DMS53 (cell line): Measurements from ENCODE around the gene CDYL.

Experiments used
- DNase-seq: peaks from one replicate; lab custom pipeline; 2025; lab: John Stamatoyannopoulos, UW

CDYL gene

DNA sequence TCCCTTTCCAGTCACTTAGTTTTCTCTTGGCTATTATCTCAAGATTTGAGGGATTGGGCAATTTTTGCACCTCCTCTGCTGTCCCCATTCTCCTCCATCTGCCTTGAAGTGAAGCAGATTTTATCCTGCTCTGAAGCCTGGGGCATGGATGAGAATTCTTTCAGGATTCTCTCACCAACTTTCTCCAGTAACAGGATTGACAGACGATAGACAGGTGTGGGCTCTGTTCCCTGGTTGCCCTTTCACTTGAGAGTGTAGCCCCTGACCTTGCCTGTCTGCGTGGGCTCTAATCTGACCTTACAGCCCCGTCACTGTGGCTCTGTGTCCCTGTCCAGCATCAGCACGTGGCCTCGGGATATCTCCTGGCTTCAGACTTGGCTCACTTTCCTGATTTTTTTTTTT lies 27.1 kb downstream of the CDYL start:
- no peak for DNase-seq

DNA sequence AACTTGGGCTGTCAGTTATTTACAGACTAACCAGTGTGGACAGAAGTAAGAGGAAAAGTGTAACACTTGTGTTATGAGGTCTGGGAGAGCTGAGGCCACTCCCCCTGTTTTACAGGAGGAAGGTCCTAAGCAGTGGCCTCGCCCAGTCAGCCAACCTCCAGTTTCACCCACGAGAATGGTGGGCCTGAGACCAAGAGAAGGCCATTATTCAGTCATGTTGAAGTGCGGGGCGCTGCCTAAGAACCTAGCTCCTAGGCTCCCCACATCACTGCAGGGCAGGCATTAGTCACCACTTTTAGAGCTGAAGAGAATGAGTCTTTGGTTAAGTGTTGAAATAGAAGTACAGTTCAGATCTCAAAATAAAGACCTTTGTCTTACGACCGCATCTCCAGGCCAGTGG lies 27.9 kb downstream of the CDYL start:
- DNase-seq: no peak

DNA sequence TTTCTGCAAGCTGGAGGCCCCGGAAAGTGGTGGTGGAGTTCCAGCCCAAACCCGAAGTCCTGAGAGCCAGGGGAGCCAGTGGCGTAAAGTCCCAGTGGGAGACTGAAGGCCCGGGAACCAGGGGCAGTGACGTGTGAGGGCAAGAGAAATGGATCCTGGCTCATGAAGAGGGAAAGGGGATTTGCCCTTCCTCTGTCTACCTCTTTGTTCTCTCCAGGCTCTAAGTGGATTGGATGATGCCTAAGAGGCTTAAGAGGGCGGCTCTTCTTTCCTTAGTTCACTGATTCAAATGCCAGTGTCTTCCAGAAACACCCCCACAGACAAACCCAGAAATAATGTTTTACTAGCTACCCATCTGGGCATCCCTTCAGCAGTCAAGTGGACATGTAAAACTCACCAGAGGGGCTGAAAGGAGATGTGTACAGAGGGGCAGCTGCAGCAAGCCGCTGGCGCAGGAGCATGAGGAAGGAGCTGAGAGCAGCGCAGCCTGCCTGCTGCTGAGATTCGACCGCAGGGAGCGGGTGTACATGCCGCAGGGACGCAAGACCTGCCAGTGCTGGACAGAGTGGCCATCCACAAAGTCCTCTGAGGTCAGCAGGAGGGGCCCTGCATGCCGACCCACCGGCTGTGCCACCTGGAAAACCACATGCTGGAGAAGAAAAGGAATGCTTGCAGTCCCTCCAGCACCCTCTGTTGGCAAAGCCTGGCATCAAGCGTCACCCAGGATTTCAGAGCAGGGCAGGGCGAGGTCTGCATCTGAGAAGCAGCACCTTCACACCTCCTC lies 29.5 kb downstream of the CDYL start:
- DNase-seq: peak; percentile 85

DNA sequence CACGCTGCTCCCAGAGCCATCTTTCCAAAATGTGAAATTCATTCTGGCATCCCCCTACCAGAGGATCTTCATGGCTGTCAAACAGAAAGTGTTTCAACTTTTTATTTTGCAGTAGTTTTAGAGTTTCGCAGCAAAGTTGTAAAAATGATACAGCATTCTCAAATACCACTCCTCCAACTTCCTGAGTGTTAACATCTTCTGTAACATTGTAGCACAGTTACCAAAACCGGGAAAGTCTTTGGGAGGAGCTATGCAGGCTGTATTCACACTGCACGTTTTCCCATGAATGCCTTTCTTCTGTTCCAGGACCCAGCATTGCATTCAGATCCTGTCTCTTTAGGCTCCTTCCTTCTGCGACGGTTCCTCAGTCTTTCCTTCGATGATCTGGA lies 30.1 kb downstream of the CDYL start:
- DNase-seq: no peak

DNA sequence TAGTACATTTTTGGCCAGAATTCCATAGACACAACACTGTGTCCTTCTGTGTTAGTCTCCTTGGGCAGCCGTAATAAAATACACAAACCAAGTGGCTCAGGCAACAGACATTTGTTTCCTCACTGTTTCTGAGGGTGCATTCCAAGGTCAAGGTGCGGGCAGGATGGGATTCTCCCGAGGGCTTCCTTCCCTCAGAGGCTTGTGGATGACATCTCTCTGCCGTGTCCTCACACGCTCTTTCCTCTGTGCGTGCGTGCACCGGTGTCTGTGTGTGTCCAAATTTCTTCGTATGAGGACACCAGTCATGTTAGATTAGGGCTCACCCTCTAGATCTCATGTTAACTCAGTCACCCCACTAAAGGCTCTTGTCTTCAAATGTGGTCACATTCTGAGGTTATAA lies 30.6 kb downstream of the CDYL start:
- no peak for DNase-seq

DNA sequence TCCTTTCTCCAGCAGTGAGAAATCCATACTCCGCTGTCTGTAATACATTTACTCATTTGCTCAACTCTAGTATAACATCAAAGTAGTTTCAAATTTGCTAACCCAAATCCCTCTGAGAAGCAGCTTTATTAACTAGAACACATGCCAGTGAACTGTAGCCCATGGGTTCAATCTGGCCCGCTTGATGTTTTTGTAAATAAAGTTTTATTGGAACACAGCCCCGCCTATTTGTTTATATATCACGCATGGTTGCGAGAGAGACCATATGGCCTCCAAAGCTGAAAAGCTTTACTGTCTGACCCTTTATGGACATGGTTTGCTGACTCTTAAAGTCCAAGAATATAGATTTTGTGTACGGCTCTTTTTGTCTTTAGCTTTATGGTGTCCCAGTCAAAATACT lies 32.2 kb downstream of the CDYL start:
- no peak for DNase-seq

DNA sequence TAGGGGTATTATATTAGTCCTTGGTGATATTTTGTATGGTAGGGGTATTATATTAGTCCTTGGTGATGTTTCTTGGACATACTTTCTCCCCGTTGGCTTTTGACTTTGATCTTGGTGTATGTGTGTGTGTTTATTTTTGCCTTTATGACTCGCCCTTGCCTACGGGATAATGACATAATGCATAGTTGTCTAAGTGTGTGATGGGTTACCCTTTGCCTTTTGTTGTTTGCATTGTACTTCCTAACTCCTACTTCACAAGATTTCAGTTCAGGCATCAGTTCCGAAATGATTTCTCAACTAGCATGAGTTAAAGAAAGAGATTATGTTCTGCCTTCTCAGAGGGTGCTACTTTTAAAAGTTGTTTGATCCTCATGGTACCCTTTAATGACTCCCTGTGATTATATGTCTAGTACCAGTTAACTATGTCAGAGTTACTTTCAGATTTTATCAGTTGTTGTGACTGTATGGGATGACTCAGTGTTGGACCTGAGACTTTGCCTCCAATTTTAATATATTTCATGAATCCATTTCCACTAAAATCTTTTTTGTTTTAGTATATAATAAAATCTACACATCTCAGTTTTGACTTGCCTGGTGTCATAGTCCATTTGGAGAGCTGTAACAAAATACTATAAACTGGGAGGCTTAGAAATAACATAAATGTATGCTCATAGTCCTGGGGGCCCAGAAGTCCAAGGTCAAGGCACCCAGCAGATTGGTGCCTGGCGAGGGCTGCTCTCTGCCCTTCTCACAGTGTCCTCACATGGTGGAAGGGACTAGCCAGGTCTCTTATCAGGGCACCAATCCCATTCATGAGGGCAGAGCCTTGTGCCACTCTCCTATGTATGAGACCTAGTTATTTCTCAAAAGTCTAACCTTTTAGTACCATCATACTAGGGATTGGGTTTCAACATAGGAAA lies 34.1 kb downstream of the CDYL start:
- DNase-seq: peak; percentile 47

DNA sequence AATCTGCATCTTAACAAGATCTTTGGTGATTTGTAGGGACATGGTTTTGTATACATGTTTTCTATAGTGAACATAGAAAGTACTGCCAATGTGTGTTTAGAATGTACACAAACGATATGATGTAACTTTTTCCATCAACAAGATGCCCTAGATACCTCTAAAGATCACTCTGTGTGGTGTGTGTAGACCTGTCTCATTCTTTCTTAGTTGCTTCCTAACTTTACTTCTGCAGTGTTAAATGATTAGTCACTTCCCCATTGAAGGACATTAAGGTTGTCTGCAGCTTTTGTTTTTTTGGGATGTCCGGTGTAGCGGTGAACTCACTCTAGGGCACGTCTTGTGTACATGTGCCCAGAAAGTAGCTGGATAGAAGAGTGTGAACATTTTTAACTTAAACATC lies 35.9 kb downstream of the CDYL start:
- no peak for DNase-seq

DNA sequence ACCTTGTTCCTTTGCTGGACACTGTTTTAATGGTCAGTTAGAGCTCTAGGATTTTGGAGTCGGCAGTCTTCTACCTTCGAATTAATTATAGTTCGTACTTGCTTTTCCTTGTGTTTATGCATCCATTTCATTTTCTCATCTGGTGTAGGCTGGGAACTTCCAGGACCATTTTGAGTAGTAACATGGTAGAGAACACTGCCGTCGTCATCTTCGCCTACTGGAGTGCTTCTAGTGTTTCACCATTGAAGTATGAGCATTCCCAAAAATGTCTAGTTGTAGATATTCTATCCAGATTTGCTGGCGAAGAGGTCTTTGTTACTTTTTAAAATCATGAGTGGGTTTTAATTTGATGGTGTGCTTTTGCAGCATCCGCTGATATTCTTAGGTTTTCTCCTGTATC lies 36.9 kb downstream of the CDYL start:
- DNase-seq: no peak

DNA sequence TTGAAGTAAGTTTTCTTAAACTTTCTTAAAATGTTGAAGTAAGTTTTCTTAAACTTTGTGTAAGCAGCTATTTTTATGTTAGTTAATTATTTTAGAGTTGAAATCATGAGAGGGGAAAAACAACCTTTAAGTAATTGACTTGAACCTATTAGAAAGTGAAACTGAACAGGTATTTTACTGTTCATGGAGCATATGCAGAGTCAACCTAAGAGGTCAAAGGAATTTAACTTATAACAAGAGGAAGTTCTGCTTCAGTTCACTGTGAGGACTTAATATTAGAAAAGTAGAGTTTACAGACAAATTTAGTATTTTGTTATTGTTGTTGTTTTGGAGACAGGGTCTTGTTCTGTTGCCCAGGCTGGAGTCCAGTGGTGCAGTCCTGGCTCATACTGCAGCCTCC lies 38.0 kb downstream of the CDYL start:
- DNase-seq: no peak

DNA sequence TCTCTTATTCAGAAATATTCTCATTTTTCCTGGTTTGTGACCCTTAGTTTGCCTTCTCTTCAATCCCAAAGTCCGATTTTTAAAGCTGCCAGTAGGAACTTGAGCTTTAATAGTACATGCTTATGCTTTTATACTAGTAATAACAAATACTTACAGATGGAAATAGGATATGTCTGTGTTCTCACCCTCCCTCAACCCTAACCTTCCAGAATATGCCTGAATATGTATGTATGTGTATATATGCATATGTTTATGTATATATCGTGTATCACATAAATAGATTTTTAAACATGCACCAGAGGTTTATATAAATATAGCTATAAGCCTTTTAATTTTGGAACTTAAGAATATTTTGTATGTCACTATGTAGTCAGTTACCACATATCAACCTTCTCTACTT lies 38.8 kb downstream of the CDYL start:
- no peak for DNase-seq

DNA sequence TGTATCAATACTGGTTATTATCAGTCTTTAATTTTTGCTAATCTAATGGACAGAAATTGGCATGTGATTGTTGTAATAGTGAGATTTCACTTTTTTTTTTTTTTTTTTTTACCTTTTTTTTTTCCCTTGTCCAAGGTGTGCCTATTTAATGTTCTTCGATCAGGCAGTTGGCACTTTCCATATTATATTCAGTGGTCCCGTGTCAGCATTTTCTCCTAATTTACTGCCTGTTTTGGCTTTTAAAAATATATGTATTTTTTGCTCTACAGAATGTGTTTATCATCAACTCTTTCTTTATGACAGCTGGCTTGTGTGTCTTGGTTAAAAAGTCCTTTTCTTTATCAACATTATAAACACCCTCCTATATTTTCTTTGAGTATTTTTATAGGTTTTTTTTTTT lies 39.4 kb downstream of the CDYL start:
- no peak for DNase-seq

DNA sequence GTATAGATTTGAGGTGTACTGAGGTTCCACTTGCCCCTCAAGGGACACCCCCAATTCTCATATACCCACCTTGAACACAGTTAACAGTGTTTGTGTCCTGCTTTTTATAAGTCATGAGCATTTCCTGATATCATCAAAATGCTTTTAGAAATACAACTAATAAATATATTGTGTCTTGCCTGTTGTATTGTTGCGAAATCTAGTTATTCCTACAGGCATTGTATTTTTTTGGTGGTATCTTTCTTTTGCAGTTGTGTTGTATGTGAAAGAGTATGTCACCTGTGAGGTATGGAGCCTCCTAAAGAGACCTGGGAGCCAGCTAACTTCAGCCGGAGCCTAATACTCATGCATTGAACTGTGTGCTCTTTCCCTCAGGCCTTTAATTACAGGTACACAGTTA lies 40.7 kb downstream of the CDYL start:
- DNase-seq: no peak

DNA sequence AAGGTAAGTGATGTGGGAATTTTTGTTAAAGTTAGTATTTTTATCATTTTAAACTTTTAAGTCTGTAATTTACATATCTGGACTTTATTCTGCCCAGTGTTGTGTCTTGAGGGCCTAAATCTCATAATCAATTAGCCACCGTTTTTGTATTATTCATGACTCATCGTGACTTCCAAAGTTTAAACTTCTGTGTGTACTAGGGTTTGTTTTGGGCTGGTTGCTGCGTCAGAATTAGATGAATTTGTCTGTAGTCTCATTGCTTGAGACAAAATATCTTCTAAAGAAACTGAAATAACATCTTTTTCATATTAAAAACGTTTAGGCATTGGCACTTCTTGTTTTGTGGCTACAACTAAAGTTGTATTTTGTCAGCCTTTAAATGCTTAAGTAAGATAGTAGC lies 41.3 kb downstream of the CDYL start:
- DNase-seq: no peak

DNA sequence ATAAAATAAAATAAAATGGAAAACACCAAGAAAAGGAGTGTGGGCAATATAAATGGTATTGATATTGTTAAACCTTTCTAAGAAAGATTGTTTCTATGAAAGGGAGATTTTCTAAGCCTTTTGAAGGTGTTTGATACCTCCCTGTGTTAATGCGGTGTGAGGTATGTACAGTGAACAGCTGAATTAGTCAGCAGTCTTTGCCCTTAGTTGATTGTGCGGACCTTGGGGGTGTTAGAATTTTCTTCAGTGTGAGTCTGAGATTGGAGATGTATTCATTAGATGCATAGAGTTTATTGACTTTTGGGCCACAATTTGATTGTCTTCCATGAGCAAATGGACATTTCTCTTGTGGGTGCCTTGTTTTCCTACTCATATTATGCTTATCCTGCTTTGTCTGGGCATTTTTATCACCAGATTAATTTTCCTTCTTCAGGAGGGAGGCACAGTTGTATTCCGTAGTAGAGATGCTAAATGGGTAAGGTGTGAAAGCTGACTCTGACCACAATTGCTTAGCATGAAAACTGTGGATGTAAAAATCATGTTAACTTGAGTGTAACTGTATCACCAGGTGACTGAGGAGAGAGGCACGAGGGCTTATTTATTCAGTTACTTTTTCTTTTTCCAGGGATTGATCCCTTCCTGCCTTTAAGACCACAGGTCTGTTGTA lies 42.2 kb downstream of the CDYL start:
- no peak for DNase-seq

DNA sequence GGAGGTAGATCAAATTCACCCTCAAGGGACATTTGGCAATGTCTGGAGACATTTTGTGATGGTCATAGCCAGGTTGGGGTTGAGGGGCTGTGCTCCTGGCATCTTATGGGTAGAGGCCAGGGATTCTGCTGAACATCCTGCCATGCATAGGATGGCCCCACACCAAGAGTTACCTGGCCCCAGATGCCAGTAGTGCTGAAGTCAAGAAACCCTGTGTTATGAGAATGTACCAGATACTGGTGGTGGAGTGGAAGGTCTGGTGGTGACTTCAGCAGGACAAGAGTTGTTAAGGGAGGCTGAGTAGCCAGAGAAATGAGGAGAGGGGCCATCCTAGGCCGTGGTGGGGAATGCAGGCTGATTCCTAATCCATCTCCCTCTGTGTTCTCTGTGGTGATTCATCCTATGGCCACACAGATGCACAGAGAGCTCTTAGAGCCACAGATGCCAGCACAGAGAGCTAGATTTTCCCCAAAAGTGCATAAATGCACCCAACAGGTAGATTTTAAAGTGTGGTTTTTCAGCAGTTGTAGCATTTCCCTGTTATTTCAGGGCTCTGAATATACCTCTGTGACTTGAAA lies 43.6 kb downstream of the CDYL start:
- DNase-seq: no peak

DNA sequence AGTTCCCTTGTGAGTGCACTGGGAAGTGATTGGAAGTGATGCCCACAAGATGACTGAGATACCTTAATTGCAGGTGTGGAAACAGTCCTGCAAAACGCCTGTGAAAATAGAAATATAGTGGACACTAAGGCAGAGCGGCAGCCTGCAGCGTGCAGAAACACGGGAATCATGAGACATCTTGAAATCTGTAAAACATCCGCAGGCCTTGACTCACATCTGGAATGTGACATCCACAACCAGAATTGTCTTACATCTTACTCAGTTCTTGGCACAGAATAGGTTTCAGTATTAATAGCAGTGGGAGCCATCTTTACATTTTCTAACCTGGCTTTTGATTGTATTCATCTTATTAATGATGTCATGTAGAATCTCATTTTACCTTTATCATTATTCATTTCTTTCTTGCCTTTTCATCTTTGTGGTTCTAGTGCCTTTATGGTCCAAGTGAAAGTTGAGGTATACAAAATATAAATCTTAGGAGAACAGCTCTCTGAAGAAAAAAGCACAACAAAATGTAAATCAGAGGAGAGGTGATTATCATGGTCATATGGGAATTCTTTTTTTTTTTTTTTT lies 44.6 kb downstream of the CDYL start:
- no peak for DNase-seq

DNA sequence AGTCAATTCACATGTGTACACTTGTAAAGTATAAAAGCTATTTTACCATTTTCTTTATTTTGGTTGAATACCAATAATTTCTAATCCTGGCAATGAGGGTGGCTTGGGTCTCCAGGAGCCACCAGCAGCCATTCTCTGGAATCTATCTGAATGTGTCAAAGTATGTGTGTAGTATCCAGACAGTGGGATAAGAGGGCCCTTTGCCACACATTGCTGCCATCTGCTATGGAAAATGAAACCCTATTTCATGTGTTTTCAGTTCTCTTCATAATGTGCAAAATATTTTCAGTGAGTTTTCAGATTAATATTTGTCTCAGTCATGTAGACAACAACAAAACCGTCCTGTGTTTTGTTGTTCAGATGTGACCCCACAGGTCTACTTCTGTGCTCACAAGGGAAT lies 46.3 kb downstream of the CDYL start:
- no peak for DNase-seq

DNA sequence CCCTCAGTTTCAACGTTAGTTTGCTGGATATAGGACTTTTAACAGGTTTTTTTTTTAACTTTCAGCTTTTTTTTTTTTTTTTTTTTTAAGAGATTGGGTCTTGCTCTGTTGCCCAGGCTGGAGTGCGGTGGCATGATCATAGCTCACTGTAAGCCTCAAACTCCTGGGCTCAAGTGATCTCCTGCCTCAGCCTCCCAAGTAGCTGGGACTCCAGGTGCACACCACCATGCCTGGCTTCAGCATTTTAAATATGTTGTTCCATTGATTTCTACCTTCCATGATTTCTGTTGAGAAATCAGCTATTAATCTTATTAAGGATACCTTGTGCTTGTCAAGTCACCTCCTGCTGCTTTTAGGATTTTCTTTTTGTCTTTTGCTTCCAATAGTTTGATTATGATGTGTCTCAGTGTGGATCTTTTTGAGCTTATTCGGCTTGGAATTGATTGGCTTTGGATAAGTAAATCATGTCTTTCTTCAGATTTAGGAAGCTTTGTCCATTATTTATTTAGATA lies 52.0 kb downstream of the CDYL start:
- no peak for DNase-seq

DNA sequence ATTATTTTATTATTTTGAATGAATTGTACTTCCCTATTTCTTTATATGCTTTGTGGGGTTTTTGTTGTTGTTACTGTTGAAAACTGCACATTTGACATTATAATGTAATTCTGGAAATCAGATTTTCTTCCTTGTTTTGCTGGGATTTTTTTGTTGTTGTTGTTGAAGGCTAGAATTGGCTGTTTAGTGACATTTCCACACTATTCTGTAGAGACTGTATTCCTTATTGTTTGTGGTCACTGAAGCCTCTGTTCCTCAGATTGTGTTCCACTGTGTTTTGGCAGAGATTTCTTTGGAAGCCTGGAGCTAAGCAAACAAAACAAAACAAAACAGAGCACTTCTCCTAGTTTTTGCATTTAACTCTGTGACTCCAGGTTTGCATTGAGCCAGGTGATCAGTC lies 52.9 kb downstream of the CDYL start:
- DNase-seq: no peak

DNA sequence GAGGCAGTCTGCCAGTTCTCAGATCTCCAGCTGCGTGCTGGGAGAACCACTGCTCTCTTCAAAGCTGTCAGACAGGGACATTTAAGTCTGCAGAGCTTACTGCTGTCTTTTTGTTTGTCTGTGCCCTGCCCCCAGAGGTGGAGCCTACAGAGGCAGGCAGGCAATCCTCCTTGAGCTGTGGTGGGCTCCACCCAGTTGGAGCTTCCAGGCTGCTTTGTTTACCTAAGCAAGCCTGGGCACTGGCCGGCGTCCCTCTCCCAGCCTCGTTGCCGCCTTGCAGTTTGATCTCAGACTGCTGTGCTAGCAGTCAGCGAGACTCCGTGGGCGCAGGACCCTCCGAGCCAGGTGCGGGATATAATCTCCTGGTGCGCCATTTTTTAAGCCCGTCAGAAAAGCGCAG lies 59.3 kb downstream of the CDYL start:
- DNase-seq: peak; percentile 71

DNA sequence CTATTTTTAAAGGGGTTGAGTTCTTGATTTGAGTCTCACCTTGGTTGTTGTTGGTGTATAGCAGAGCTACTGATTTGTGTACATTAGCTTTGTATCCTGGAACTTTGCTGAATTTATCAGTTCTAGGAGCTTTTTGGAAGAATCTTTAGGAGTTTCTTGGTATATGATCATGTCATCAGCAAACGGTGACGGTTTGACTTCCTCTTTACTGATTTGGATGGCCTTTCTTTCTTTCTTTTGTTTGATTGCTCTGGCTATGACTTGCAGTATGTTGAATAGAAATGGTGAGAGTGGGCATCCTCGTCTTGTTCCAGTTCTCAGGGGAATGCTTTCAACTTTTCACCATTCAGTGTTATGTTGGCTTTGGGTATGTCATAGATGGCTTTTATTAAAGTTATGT lies 64.0 kb downstream of the CDYL start:
- no peak for DNase-seq
